NCI-H1436 (cell line): ENCODE results near the gene AKAP10.
"Not testable (repeated sequence)": the region's sequence is repeated elsewhere in the genome, so short reads cannot be mapped to it uniquely, and the experiment has no call there.

Experiments
- DNase-seq: peaks from one replicate; lab custom pipeline; 2025; lab: John Stamatoyannopoulos, UW

The AKAP10 gene

GRCh38 chr17:19979917-19980770, 2.5 kb upstream of the AKAP10 start:
- DNase-seq: peak; percentile 3

- no peak for DNase-seq
These were observed 1.2 kb upstream of the AKAP10 start for GRCh38 chr17:19978805-19979211.

- DNase-seq: no peak
These were observed 678 bp upstream of the AKAP10 start for GRCh38 chr17:19978209-19978802.

- peak; percentile 73 for DNase-seq
These were observed 2.0 kb downstream of the AKAP10 start for GRCh38 chr17:19975601-19976000.

GRCh38 chr17:19973156-19973555, 4.5 kb downstream of the AKAP10 start:
- no peak for DNase-seq

- not testable (repeated sequence) for DNase-seq
These were observed 14.7 kb downstream of the AKAP10 start for GRCh38 chr17:19962954-19963353.

- DNase-seq: no peak
These were observed 19.6 kb downstream of the AKAP10 start for GRCh38 chr17:19958023-19958422.

GRCh38 chr17:19955099-19955498, 22.5 kb downstream of the AKAP10 start:
- no peak for DNase-seq

- DNase-seq: not testable (repeated sequence)
These were observed 26.2 kb downstream of the AKAP10 start for GRCh38 chr17:19951411-19951810.

- not testable (repeated sequence) for DNase-seq
These were observed 26.9 kb downstream of the AKAP10 start for GRCh38 chr17:19950624-19951195.

- DNase-seq: no peak
These were observed 29.3 kb downstream of the AKAP10 start for GRCh38 chr17:19948116-19948943.

- DNase-seq: no peak
These were observed 30.7 kb downstream of the AKAP10 start for GRCh38 chr17:19946921-19947320.

- no peak for DNase-seq
These were observed 32.5 kb downstream of the AKAP10 start for GRCh38 chr17:19945009-19945626.

- no peak for DNase-seq
These were observed 34.0 kb downstream of the AKAP10 start for GRCh38 chr17:19943599-19943998.

GRCh38 chr17:19943026-19943425, 34.6 kb downstream of the AKAP10 start:
- no peak for DNase-seq

- no peak for DNase-seq
These were observed 36.7 kb downstream of the AKAP10 start for GRCh38 chr17:19940722-19941464.

- DNase-seq: no peak
These were observed 37.5 kb downstream of the AKAP10 start for GRCh38 chr17:19939993-19940721.

GRCh38 chr17:19938736-19939135, 38.9 kb downstream of the AKAP10 start:
- no peak for DNase-seq

- DNase-seq: no peak
These were observed 40.1 kb downstream of the AKAP10 start for GRCh38 chr17:19937522-19937921.

- DNase-seq: no peak
These were observed 42.5 kb downstream of the AKAP10 start for GRCh38 chr17:19935169-19935568.
